ENCODE data around the gene RTN4IP1. TPM values are rescaled to one million over a fixed set of nuclear protein-coding genes. Genes with fewer than 3 reads are reported as not detected.

Gene RTN4IP1
- total and polyA plus RNA-seq, 2 of the 13 experiments (the other 11 are each of a cell fraction or from before 2014, with no cell fraction given) = 5.5 to 17.2 TPM

GRCh38 chr6:106619223-106619622, 10.1 kb downstream of the RTN4IP1 start (continued):
- TF ChIP-seq, protein P1, sequence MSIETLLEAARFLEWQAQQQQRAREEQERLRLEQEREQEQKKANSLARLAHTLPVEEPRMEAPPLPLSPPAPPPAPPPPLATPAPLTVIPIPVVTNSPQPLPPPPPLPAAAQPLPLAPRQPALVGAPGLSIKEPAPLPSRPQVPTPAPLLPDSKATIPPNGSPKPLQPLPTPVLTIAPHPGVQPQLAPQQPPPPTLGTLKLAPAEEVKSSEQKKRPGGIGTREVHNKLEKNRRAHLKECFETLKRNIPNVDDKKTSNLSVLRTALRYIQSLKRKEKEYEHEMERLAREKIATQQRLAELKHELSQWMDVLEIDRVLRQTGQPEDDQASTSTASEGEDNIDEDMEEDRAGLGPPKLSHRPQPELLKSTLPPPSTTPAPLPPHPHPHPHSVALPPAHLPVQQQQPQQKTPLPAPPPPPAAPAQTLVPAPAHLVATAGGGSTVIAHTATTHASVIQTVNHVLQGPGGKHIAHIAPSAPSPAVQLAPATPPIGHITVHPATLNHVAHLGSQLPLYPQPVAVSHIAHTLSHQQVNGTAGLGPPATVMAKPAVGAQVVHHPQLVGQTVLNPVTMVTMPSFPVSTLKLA (IDR thresholded peaks at IDR 0.05) = no peak
- TF ChIP-seq THRA (CRISPR knock-in tag; IDR thresholded peaks at IDR 0.05; ENCODE audit: borderline replicate concordance) = no peak
- no peak for TF ChIP-seq ZNF234 (CRISPR knock-in tag; conservative IDR thresholded peaks at IDR 0.05)
- no peak for TF ChIP-seq SP1 (IDR thresholded peaks at IDR 0.05)
- no peak for TF ChIP-seq SP1 (CRISPR knock-in tag; IDR thresholded peaks at IDR 0.05)
- TF ChIP-seq PRPF4 (IDR thresholded peaks at IDR 0.05; ENCODE audit: low read depth, low read length, poor library complexity, severe bottlenecking) = no peak
- TF ChIP-seq MTA1 (CRISPR knock-in tag; IDR thresholded peaks at IDR 0.05; ENCODE audit: borderline replicate concordance) = no peak
- TF ChIP-seq KLF12 (CRISPR knock-in tag; IDR thresholded peaks at IDR 0.05; ENCODE audit: borderline replicate concordance) = no peak
- peak; percentile 28; the same call in 1 of the 2 replicates for TF ChIP-seq ELF3 (CRISPR knock-in tag; IDR thresholded peaks at IDR 0.05)
- no peak for TF ChIP-seq LCORL (IDR thresholded peaks at IDR 0.05)
- TF ChIP-seq LCORL (CRISPR knock-in tag; IDR thresholded peaks at IDR 0.05) = 0 out of 2 replicates have a peak, but pooled peaks have one; percentile 33
- TF ChIP-seq SNAPC2 (CRISPR knock-in tag; IDR thresholded peaks at IDR 0.05) = no peak
- no peak; the same call in 1 of the 2 replicates for TF ChIP-seq TBX2 (CRISPR knock-in tag; IDR thresholded peaks at IDR 0.05; ENCODE audit: borderline replicate concordance)
- no peak for TF ChIP-seq GPN1 (CRISPR knock-in tag; IDR thresholded peaks at IDR 0.05; ENCODE audit: borderline replicate concordance)
- TF ChIP-seq ASH2L (IDR thresholded peaks at IDR 0.05; ENCODE audit: insufficient read length, low read depth, low read length) = no peak
- no peak for TF ChIP-seq SALL2 (CRISPR knock-in tag; IDR thresholded peaks at IDR 0.05)
- TF ChIP-seq ZNF138 (CRISPR knock-in tag; IDR thresholded peaks at IDR 0.05; ENCODE audit: low read depth) = no peak
- TF ChIP-seq FOXA3 (CRISPR knock-in tag; IDR thresholded peaks at IDR 0.05) = peak; percentile 41; the same call in 1 of the 2 replicates
- TF ChIP-seq MIXL1 (CRISPR knock-in tag; IDR thresholded peaks at IDR 0.05) = no peak
- TF ChIP-seq ZSCAN30 (CRISPR knock-in tag; IDR thresholded peaks at IDR 0.05) = no peak
- TF ChIP-seq ZNF768 (CRISPR knock-in tag; IDR thresholded peaks at IDR 0.05) = no peak
- TF ChIP-seq NR2F2 (IDR thresholded peaks at IDR 0.05; ENCODE audit: borderline replicate concordance, low read depth) = no peak
- TF ChIP-seq, protein P2, sequence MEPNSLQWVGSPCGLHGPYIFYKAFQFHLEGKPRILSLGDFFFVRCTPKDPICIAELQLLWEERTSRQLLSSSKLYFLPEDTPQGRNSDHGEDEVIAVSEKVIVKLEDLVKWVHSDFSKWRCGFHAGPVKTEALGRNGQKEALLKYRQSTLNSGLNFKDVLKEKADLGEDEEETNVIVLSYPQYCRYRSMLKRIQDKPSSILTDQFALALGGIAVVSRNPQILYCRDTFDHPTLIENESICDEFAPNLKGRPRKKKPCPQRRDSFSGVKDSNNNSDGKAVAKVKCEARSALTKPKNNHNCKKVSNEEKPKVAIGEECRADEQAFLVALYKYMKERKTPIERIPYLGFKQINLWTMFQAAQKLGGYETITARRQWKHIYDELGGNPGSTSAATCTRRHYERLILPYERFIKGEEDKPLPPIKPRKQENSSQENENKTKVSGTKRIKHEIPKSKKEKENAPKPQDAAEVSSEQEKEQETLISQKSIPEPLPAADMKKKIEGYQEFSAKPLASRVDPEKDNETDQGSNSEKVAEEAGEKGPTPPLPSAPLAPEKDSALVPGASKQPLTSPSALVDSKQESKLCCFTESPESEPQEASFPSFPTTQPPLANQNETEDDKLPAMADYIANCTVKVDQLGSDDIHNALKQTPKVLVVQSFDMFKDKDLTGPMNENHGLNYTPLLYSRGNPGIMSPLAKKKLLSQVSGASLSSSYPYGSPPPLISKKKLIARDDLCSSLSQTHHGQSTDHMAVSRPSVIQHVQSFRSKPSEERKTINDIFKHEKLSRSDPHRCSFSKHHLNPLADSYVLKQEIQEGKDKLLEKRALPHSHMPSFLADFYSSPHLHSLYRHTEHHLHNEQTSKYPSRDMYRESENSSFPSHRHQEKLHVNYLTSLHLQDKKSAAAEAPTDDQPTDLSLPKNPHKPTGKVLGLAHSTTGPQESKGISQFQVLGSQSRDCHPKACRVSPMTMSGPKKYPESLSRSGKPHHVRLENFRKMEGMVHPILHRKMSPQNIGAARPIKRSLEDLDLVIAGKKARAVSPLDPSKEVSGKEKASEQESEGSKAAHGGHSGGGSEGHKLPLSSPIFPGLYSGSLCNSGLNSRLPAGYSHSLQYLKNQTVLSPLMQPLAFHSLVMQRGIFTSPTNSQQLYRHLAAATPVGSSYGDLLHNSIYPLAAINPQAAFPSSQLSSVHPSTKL (CRISPR knock-in tag; IDR thresholded peaks at IDR 0.05) = peak; percentile 64
- no peak for TF ChIP-seq IKZF1 (IDR thresholded peaks at IDR 0.05)
- 0 out of 2 replicates have a peak, but pooled peaks have one; percentile 8 for TF ChIP-seq TCF7 (IDR thresholded peaks at IDR 0.05; ENCODE audit: low read depth)
- TF ChIP-seq HNF4G (IDR thresholded peaks at IDR 0.05; ENCODE audit: borderline replicate concordance, low read depth, low read length) = peak; percentile 64; the same call in 1 of the 2 replicates
- TF ChIP-seq HNF4G (CRISPR knock-in tag; IDR thresholded peaks at IDR 0.05; ENCODE audit: borderline replicate concordance, low read depth) = no peak
- no peak for TF ChIP-seq ARNT (IDR thresholded peaks at IDR 0.05)
- TF ChIP-seq TARDBP (CRISPR knock-in tag; IDR thresholded peaks at IDR 0.05) = peak; percentile 44; the same call in 1 of the 2 replicates

Measured in HepG2 (cell line).